Measurements from ENCODE around the gene KCTD16.

GRCh38 chr5:144177548-144177947 lies 6.9 kb downstream of the KCTD16 start:
- TF ChIP-seq CTCF (IDR thresholded peaks at IDR 0.05; ENCODE audit: insufficient read depth, low read depth, low read length) (no peak), EZH2 (IDR thresholded peaks at IDR 0.05; ENCODE audit: insufficient read depth, low read length) (no peak)
